Gastrocnemius medialis (tissue), 4 donors: ENCODE data around the gene ZNF778. TPM values are rescaled to one million over a fixed set of nuclear protein-coding genes. Genes with fewer than 3 reads are reported as not detected.

Source experiments
- ATAC-seq, 2 donors: fragments of 150-250 bp; one replicate each; pipeline ENCODE4 v1.9.1; 2016
- DNase-seq, 2 donors: peaks; one replicate each; pipeline ENCODE4 v3.0.0-alpha.2; 2019
- H3K27ac ChIP-seq, 4 donors: fragments of 200-600 bp; sonication (generic); 1 replicate in 1 of 4; 2 replicates in 3 of 4; pipeline ENCODE4 v1.5.1; 2016 to 2018; ENCODE audit warnings: mild to moderate bottlenecking in 2 of 4, moderate library complexity in 1 of 4
- H3K27me3 ChIP-seq, 3 donors: fragments of 200-600 bp; sonication (generic) in 2 of 3; 1 replicate in 1 of 3; 2 replicates in 2 of 3; pipeline versions ENCODE4 v1.5.1 to v1.6.0; 2016 to 2019; ENCODE audit warnings: mild to moderate bottlenecking in 1 of 3, moderate library complexity in 1 of 3
- H3K36me3 ChIP-seq, 2 donors: fragments of 200-600 bp; sonication (generic) in 1 of 2; one replicate each; pipeline ENCODE4 v1.5.1; 2017 to 2018
- H3K4me1 ChIP-seq, 2 donors: fragments of 200-600 bp; sonication (generic) in 1 of 2; one replicate each; pipeline ENCODE4 v1.5.1; 2016 to 2017; ENCODE audit warnings: mild to moderate bottlenecking in 2 of 2
- H3K4me3 ChIP-seq, 4 donors: fragments of 200-600 bp; sonication (generic) in 3 of 4; 1 replicate in 1 of 4; 2 replicates in 3 of 4; pipeline ENCODE4 v1.5.1; 2016 to 2019; ENCODE audit warnings: mild to moderate bottlenecking in 2 of 4
- H3K9me3 ChIP-seq, 3 donors: fragments of 200-600 bp; sonication (generic) in 2 of 3; 1 replicate in 1 of 3; 2 replicates in 2 of 3; pipeline ENCODE4 v1.5.1; 2016 to 2019
- POLR2A ChIP-seq, 2 donors: fragments of 450-650 bp; IDR thresholded peaks; one replicate each; pipeline ENCODE4 v1.6.1; 2017; ENCODE audit warnings: antibody characterized with exemption in 2 of 2, mild to moderate bottlenecking in 2 of 2, moderate library complexity in 2 of 2
- in situ Hi-C, 4 donors: fragments of 200-750 bp; cut with MboI; loops; one replicate each; pipeline versions ENCODE4 v1.15.0 to v1.8.0; 2017; ENCODE audit warnings: low sequenced_read_pairs in 4 of 4
- intact Hi-C: fragments of 100-400 bp; cut with DNase I; formaldehyde crosslinking; loops from one replicate; pipeline ENCODE4 v1.15.1; 2023; ENCODE audit warnings: low total_unique reads
- total RNA-seq, 4 donors: library from RNA; depleted of rRNA; stranded (reverse); fragments of >200 nt; gene quantifications; one replicate each; pipeline versions ENCODE4 v1.1.0 to v1.2.3, GENCODE V29; 2016
- TF ChIP-seq, protein P1 (sequence below), 5 experiments: fragments of 450-650 bp in 3 of 5; fragments of 200-600 bp in 2 of 5; sonication (generic) in 2 of 5; IDR thresholded peaks in 4 of 5; conservative IDR thresholded peaks in 1 of 5; 1 replicate in 4 of 5; 2 replicates in 1 of 5; pipeline ENCODE4 v1.5.1; 2016 to 2019; ENCODE audit warnings: antibody characterized with exemption in 5 of 5, mild to moderate bottlenecking in 3 of 5, moderate library complexity in 3 of 5

The ZNF778 gene
- total RNA-seq, 4 donors from 2014 or later = 10.7 to 21.3 (median 17.9) TPM

DNA sequence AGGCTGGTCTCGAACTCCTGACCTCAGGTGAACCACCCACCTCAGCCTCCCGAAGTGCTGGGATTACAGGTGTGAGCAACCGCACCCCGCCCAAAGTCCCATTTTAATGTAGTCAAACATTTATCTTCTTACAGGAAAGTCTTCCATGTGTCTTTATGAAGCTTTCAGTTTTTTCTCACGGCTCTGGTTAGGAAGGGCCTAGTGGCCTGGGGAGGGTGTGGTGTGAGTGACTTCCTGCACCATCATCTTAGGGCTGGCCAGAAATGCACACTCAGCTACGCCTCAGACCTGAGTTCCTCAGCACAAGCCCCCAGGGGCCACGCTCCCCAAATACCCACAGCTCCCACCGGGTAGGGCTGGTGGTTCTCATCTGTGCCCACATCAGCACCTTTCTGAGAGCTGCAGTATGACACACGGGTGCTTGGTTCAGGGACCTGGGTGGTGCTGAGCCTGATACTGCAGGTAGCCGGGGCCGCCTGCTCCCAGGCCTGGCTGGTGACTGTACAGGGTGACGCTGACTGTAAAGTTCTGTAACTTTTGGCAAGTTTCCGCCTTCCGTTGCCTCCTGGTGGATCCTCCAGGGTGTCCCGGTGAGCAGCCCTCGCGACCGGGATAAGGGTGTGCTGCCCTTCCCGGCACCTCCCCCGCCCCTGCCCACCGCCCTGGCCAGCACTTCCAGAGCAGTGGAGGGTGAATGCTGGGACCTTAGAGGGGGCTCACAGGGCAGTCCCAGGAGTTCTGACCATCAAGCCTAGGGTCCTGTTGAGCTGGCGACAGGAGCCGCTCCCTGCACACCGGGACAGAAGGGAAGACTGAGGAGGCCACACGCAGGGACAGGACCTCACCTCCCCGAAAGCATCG lies 52.5 kb downstream of the ZNF778 start:
- no peak overlapping the region for H3K4me3 ChIP-seq
- H3K9me3 ChIP-seq = no peaks in the 10 kb centered on the region
- no peaks in the 10 kb centered on the region for H3K4me1 ChIP-seq
- ATAC-seq (no peak), DNase-seq (no peak)
- TF ChIP-seq, protein P1, sequence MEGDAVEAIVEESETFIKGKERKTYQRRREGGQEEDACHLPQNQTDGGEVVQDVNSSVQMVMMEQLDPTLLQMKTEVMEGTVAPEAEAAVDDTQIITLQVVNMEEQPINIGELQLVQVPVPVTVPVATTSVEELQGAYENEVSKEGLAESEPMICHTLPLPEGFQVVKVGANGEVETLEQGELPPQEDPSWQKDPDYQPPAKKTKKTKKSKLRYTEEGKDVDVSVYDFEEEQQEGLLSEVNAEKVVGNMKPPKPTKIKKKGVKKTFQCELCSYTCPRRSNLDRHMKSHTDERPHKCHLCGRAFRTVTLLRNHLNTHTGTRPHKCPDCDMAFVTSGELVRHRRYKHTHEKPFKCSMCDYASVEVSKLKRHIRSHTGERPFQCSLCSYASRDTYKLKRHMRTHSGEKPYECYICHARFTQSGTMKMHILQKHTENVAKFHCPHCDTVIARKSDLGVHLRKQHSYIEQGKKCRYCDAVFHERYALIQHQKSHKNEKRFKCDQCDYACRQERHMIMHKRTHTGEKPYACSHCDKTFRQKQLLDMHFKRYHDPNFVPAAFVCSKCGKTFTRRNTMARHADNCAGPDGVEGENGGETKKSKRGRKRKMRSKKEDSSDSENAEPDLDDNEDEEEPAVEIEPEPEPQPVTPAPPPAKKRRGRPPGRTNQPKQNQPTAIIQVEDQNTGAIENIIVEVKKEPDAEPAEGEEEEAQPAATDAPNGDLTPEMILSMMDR (IDR thresholded peaks at IDR 0.05 in 4 of 5, conservative IDR thresholded peaks at IDR 0.05 in 1 of 5) = no peak
- no peak for TF ChIP-seq POLR2A (IDR thresholded peaks at IDR 0.05)
- no peaks in the 10 kb centered on the region for H3K27me3 ChIP-seq
- H3K36me3 ChIP-seq = peaks cover 0 to 66% of the 10 kb centered on the region in 2 donors
- in situ Hi-C loops (no loop called here), intact Hi-C loops (no loop called here)
- H3K27ac ChIP-seq = peak overlapping the region in 1 of 4 donors; percentile 43

DNA sequence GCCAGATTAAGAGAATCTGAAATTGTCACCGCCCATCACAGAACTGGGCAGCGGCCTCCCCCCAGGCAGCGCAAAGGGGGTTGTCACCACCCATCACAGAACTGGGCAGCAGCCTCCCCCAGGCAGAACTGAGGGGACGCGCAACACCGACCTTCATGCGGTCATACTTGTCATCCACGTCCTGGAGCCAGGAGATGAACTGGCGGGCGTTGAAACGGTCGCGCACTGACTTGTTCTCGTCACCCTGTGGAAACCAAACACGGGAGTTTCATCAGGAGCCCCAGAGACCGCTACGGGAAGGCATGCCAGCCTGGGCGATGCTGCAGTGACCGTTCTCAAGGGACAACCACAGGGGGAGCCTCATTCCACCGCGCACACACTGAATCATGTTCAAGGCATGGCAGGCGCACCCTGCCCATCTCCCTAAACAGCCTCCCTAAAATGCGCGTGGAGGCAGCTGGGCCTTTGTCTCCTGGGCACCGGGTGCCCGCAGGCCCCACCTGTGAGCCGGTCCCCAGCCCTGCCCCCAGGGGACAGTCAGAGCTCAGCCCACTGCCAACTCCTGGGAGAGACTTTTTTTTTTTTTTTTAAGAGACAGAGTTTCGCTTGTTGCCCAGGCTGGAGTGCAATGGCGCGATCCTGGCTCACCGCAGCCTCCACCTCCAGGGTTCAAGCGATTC lies 53.3 kb downstream of the ZNF778 start:
- no peaks in the 10 kb centered on the region for H3K9me3 ChIP-seq
- H3K36me3 ChIP-seq = peaks cover 0 to 73% of the 10 kb centered on the region in 2 donors
- TF ChIP-seq, protein P1 (IDR thresholded peaks at IDR 0.05 in 4 of 5, conservative IDR thresholded peaks at IDR 0.05 in 1 of 5) = no peak
- TF ChIP-seq POLR2A (IDR thresholded peaks at IDR 0.05) = no peak
- H3K27me3 ChIP-seq = no peaks in the 10 kb centered on the region
- DNase-seq (no peak), ATAC-seq (no peak)
- H3K4me3 ChIP-seq = no peak overlapping the region
- in situ Hi-C loops = no loop called here
- intact Hi-C loops = no loop called here
- H3K4me1 ChIP-seq = no peaks in the 10 kb centered on the region
- H3K27ac ChIP-seq = no peak overlapping the region

DNA sequence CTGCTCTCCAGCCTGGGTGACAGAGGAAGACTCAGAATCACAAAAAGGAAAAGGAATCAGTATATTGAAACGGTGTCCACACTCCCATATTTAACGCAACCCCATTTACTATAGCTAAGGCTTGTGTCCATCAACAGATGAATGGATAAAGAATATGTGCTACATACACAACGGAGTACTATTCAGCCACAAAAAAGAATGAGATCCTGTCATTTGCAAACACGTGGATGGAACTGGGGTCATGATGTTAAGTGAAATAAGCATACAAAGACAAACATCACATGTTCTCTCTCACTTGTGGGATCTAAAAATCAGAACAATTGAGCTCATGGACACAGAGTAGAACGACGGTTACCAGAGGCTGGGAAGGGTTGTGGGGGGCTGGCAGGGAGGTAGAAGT lies 55.1 kb downstream of the ZNF778 start:
- no peaks in the 10 kb centered on the region for H3K9me3 ChIP-seq
- H3K27me3 ChIP-seq = no peaks in the 10 kb centered on the region
- TF ChIP-seq, protein P1 (IDR thresholded peaks at IDR 0.05 in 4 of 5, conservative IDR thresholded peaks at IDR 0.05 in 1 of 5) = no peak
- no peak for TF ChIP-seq POLR2A (IDR thresholded peaks at IDR 0.05)
- peaks cover 0 to 62% of the 10 kb centered on the region in 2 donors for H3K36me3 ChIP-seq
- H3K4me3 ChIP-seq = no peak overlapping the region
- no peaks in the 10 kb centered on the region for H3K4me1 ChIP-seq
- DNase-seq (no peak), ATAC-seq (no peak)
- intact Hi-C loops (no loop called here), in situ Hi-C loops (no loop called here)
- H3K27ac ChIP-seq = no peak overlapping the region

DNA sequence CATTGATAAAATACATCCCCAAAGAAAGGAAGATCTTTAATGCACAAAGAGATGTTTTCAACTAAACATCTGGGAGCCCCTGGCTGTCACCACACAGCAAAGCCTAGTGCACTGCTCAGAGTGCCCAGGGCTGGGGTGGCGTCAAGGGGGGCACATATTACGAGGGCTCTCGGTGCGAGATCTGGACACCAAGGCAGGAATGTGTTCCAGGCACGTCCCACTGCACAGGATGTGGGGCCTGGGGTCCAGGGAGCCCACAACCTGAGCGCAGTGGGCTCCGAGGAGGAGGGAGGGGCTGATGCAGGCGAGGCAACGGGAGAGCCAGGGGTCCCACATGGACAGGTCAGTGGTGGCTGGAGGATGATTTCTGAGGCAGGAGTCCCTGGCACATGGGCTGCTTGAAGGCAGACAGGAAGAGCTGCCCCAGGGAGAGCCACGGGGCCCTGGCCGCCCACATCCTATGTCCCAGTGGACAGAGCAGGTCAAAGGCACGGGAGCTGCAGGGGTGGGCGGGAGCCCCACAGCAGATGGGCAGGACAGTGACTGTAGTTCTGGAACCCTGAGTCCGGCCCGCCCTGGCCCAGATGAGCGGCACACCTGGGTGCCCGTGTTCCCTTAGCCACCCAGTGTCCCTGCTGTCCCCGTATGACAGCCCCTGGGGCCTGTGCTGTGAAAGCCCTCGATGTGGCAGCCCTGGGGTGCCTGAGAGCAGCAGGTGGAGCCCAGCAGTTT lies 56.4 kb downstream of the ZNF778 start:
- peaks cover 0 to 70% of the 10 kb centered on the region in 2 donors for H3K36me3 ChIP-seq
- no peak overlapping the region for H3K4me3 ChIP-seq
- H3K27ac ChIP-seq = no peak overlapping the region
- in situ Hi-C loops (no loop called here), intact Hi-C loops (no loop called here)
- no peaks in the 10 kb centered on the region for H3K4me1 ChIP-seq
- DNase-seq = no peak
- TF ChIP-seq, protein P1 (IDR thresholded peaks at IDR 0.05 in 4 of 5, conservative IDR thresholded peaks at IDR 0.05 in 1 of 5) = no peak
- no peak for TF ChIP-seq POLR2A (IDR thresholded peaks at IDR 0.05)
- no peaks in the 10 kb centered on the region for H3K27me3 ChIP-seq
- no peak for ATAC-seq
- no peaks in the 10 kb centered on the region for H3K9me3 ChIP-seq
